GM12801 (cell line): ENCODE results near the gene SERGEF.

Experiments used
- TF ChIP-seq, protein P1 (sequence below): IDR thresholded peaks from one replicate; pipeline ENCODE4 v1.5.1; 2011; ENCODE audit warnings: control low read depth; ENCODE audit not compliant: insufficient read length; ENCODE audit errors: extremely low read depth

SERGEF gene

GRCh38 chr11:17967661-17968060 lies 45.2 kb downstream of the SERGEF start:
- TF ChIP-seq, protein P1, sequence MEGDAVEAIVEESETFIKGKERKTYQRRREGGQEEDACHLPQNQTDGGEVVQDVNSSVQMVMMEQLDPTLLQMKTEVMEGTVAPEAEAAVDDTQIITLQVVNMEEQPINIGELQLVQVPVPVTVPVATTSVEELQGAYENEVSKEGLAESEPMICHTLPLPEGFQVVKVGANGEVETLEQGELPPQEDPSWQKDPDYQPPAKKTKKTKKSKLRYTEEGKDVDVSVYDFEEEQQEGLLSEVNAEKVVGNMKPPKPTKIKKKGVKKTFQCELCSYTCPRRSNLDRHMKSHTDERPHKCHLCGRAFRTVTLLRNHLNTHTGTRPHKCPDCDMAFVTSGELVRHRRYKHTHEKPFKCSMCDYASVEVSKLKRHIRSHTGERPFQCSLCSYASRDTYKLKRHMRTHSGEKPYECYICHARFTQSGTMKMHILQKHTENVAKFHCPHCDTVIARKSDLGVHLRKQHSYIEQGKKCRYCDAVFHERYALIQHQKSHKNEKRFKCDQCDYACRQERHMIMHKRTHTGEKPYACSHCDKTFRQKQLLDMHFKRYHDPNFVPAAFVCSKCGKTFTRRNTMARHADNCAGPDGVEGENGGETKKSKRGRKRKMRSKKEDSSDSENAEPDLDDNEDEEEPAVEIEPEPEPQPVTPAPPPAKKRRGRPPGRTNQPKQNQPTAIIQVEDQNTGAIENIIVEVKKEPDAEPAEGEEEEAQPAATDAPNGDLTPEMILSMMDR: no peak

GRCh38 chr11:17960091-17960490 lies 52.8 kb downstream of the SERGEF start:
- TF ChIP-seq, protein P1: no peak

- TF ChIP-seq, protein P1: no peak
Measured at GRCh38 chr11:17958446-17958845, 54.4 kb downstream of the SERGEF start.

- TF ChIP-seq, protein P1: no peak
Measured at GRCh38 chr11:17954395-17955252, 58.2 kb downstream of the SERGEF start.

GRCh38 chr11:17952487-17952886 lies 60.4 kb downstream of the SERGEF start:
- TF ChIP-seq, protein P1: no peak

DNA sequence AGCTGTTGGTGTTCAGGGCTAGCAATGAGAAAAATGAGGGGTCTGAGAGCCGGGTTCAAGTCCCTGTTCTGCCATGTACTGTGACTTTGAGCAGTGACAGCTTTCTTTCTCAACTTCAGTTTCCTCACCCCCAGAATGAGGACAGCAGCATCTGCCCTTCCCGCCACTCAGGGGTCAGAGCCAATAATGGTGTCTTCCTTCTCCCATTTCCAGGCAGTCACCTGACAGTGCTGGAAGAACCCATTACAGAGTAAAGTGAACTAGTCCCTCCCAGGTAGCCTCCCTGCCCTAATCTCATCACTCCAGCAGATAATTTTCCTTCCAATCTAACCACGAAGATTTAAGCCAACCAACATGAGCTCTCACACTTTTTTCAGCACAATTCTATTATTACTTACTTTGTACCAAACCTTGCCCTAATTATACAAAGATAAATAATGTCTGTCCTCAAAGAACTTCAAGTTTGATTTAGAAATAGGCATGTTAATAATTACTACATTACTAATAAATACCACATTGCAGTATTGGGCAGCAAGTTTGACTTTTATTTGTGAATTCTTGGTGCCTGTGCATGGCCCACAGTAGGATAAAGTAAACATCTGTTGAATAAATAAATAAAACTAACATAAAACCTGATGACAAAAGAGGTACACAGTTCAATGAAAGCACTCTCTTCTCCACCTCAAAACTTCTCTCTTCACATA lies 61.0 kb downstream of the SERGEF start:
- TF ChIP-seq, protein P1: no peak

DNA sequence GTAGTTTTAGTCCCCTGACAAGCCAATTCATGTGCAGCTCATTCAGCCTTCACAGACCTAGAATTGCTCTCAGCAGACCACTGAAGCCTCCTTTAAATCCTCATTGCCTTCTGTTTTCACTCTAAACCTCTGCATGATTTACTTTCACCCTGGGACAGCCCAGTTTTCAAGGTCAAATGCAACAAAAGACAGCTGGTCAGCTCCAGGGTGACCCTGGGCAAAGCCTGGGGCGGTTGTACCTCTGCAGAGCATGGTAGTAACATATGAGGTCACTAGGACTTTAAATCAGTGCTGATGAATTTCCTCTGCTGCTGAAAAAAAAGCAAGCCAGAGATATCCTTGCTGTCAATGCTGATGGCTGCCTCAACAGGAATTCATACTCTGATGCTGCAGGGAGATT lies 62.2 kb downstream of the SERGEF start:
- TF ChIP-seq, protein P1: no peak
